ENCODE measurements around the gene KCNQ1OT1. TPM values are rescaled to one million over a fixed set of nuclear protein-coding genes. Genes with fewer than 3 reads are reported as not detected.

The KCNQ1OT1 gene
- total RNA-seq, 1 experiment from 2014 or later: 1.2 TPM

- no peak overlapping the region for H3K56ac ChIP-seq (ENCODE audit: insufficient read length, low read depth, low read length)
Measured at GRCh38 chr11:2742201-2742600, 42.4 kb upstream of the KCNQ1OT1 start.

More at GRCh38 chr11:2742201-2742600, 42.4 kb upstream of the KCNQ1OT1 start:
- Histone ChIP-seq H3K27me3 (ENCODE audit: insufficient read depth, low read length) (no peaks in the 10 kb centered on the region; the same call in 1 of the 2 replicates), H3K4ac (ENCODE audit: low read depth, low read length) (no peak overlapping the region), H3K79me2 (ENCODE audit: insufficient read depth, low read length) (no peaks in the 10 kb centered on the region), H3T11ph (ENCODE audit: low read length) (no peak overlapping the region), H3K27ac (ENCODE audit: insufficient read length, low read depth, low read length) (no peak overlapping the region), H4K91ac (ENCODE audit: insufficient read length, low read depth, low read length) (no peak overlapping the region), H3K4me2 (ENCODE audit: insufficient read depth, insufficient read length, low read length) (no peak overlapping the region), H2AK5ac (ENCODE audit: insufficient read length, low read length) (no peak overlapping the region), H2AFZ (ENCODE audit: low read length) (no peak overlapping the region), H2BK120ac (ENCODE audit: low read depth, low read length, poor library complexity, severe bottlenecking) (no peak overlapping the region), H2BK5ac (ENCODE audit: insufficient read length, low read length) (no peak overlapping the region), H3K9me3 (ENCODE audit: control insufficient read depth, low read depth, low read length) (no peaks in the 10 kb centered on the region), H4K20me1 (ENCODE audit: control insufficient read depth, insufficient read depth, insufficient read length) (no peaks in the 10 kb centered on the region), H3K9ac (ENCODE audit: extremely low read depth, insufficient read length, low read length) (no peak overlapping the region), H3K79me1 (ENCODE audit: insufficient read depth, low read depth, low read length, poor library complexity, severe bottlenecking) (no peaks in the 10 kb centered on the region), H3K14ac (ENCODE audit: insufficient read depth, low read length) (no peak overlapping the region), H3K23me2 (ENCODE audit: insufficient read length, low read depth, low read length, poor library complexity, severe bottlenecking) (no peaks in the 10 kb centered on the region), H2BK15ac (ENCODE audit: low read depth, low read length) (no peak overlapping the region), H2BK20ac (ENCODE audit: low read depth, low read length, poor library complexity, severe bottlenecking) (no peak overlapping the region), H3K23ac (ENCODE audit: insufficient read length, low read depth, low read length) (no peak overlapping the region), H4K8ac (replicated peaks; ENCODE audit: insufficient read length, low read depth, low read length) (no peak overlapping the region), H4K5ac (ENCODE audit: insufficient read length, low read depth, low read length) (no peak overlapping the region), H3K4me1 (ENCODE audit: insufficient read depth, low read length) (no peaks in the 10 kb centered on the region), H3K18ac (ENCODE audit: insufficient read length, low read depth, low read length) (no peak overlapping the region), H2BK12ac (ENCODE audit: insufficient read length, low read depth, low read length) (no peak overlapping the region)
- peaks cover 0 to 8% of the 10 kb centered on the region in 2 experiments; a peak in 2 of 4 replicates for H3K4me1 Mint-ChIP-seq
- H3K9me3 Mint-ChIP-seq: peaks cover 2 to 3% of the 10 kb centered on the region in 2 experiments; a peak in 3 of 5 replicates
- TF ChIP-seq CTCF (conservative IDR thresholded peaks at IDR 0.05): no peak
- peaks cover 90% of the 10 kb centered on the region for H3K27me3 Mint-ChIP-seq (ENCODE audit: low read depth)
- H3K36me3 Mint-ChIP-seq (ENCODE audit: insufficient read depth in 1 of 3, low read depth in 3 of 3): no peaks in the 10 kb centered on the region; a peak in 2 of 7 replicates
- no peak overlapping the region for H3K4me3 Mint-ChIP-seq
- WGBS (ENCODE audit: extremely low coverage, insufficient read length, low lambda C conversion rate): no CpG with 5 or more reads among the region's 5 CpGs
- H3K27ac Mint-ChIP-seq: no peak overlapping the region
- DNase-seq: no peak
